SJSA1 (cell line): ENCODE data around the gene FAM83D. TPM values are rescaled to one million over a fixed set of nuclear protein-coding genes. Genes with fewer than 3 reads are reported as not detected.
"Not testable (repeated sequence)": the region's sequence is repeated elsewhere in the genome, so short reads cannot be mapped to it uniquely, and the experiment has no call there.

Experiments used
- DNase-seq, 2 experiments: peaks; one replicate each; pipeline ENCODE4 v3.0.0-alpha.2; 2015 to 2020; ENCODE audit warnings: low spot score in 2 of 2, low read depth in 1 of 2
- H3K27ac ChIP-seq: fragments of 250-450 bp; sonication (Bioruptor Pico); 2 replicates; pipeline ENCODE4 v1.5.1; 2020; ENCODE audit warnings: mild to moderate bottlenecking, moderate library complexity
- H3K27me3 ChIP-seq: fragments of 250-450 bp; sonication (Bioruptor Pico); replicated peaks from 2 replicates; pipeline ENCODE4 v1.5.1; 2020; ENCODE audit warnings: mild to moderate bottlenecking, moderate library complexity
- H3K36me3 ChIP-seq: fragments of 250-450 bp; sonication (Bioruptor Pico); 2 replicates; pipeline ENCODE4 v1.5.1; 2020; ENCODE audit warnings: mild to moderate bottlenecking
- H3K4me1 ChIP-seq: fragments of 250-450 bp; sonication (Bioruptor Pico); replicated peaks from 2 replicates; pipeline ENCODE4 v1.6.1; 2021; ENCODE audit warnings: mild to moderate bottlenecking
- H3K4me3 ChIP-seq: fragments of 250-450 bp; sonication (Bioruptor Pico); 2 replicates; pipeline ENCODE4 v1.5.1; 2020; ENCODE audit warnings: mild to moderate bottlenecking
- H3K9me3 ChIP-seq: fragments of 250-450 bp; sonication (Bioruptor Pico); replicated peaks from 2 replicates; pipeline ENCODE4 v1.5.1; 2020; ENCODE audit warnings: mild to moderate bottlenecking
- total RNA-seq: library from RNA; depleted of rRNA; stranded (reverse); fragments of >200 nt; shearing (Covaris generic); gene quantifications from 2 replicates; pipeline ENCODE4 v1.2.3, GENCODE V29; 2014

Gene FAM83D
- total RNA-seq, 1 experiment from 2014 or later, result 71.4 TPM

- Histone ChIP-seq H3K27me3 (no peaks in the 10 kb centered on the region), H3K4me3 (no peak overlapping the region), H3K36me3 (peaks cover 77% of the 10 kb centered on the region), H3K9me3 (0 out of 2 replicates have a peak, but pooled peaks cover 3% of the 10 kb centered on the region), H3K27ac (no peak overlapping the region), H3K4me1 (no peaks in the 10 kb centered on the region)
- no peak for DNase-seq
These were observed 25.9 kb downstream of the FAM83D start for GRCh38 chr20:38952153-38952552.

- Histone ChIP-seq H3K27ac (no peak overlapping the region), H3K36me3 (peaks cover 61% of the 10 kb centered on the region), H3K4me3 (no peak overlapping the region), H3K27me3 (no peaks in the 10 kb centered on the region), H3K9me3 (no peaks in the 10 kb centered on the region), H3K4me1 (no peaks in the 10 kb centered on the region)
- no peak for DNase-seq
These were observed 27.6 kb downstream of the FAM83D start for GRCh38 chr20:38953630-38954340.

- DNase-seq, result no peak
- no peak overlapping the region for H3K4me3 ChIP-seq
- no peaks in the 10 kb centered on the region for H3K27me3 ChIP-seq
- no peak overlapping the region for H3K27ac ChIP-seq
- peaks cover 27% of the 10 kb centered on the region for H3K36me3 ChIP-seq
- no peaks in the 10 kb centered on the region for H3K9me3 ChIP-seq
- H3K4me1 ChIP-seq, result peaks cover 8% of the 10 kb centered on the region
These were observed 31.1 kb downstream of the FAM83D start for GRCh38 chr20:38957235-38957876.

DNA sequence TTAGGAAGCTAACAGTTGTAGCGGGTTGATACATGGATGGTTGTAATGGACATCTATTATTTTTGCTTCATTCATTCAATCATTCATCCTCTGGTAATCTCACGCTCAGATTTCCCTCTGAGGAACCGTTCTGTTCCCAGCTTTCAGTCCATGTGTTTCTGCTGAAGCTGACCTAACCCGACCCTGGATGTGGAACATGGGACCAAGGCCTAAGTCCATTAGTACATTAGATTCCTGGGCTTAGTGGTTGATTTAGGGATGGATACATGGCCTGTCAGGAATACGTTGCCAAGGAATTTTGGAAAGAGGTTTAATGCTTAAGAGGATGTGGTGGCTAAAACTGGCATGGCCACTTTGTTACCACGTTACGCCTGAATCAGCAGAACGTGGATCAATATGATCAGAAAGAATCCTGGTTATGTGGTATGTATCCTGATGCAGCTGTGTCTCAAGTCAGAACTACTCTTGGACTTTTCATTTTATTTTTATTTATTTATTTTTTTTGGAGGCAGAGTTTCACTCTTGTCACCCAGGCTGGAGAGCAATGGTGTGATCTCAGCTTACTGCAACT is 31.8 kb downstream of the FAM83D start:
- DNase-seq, result no peak
- Histone ChIP-seq H3K4me3 (no peak overlapping the region), H3K4me1 (peaks cover 11% of the 10 kb centered on the region), H3K27ac (no peak overlapping the region), H3K9me3 (no peaks in the 10 kb centered on the region), H3K27me3 (no peaks in the 10 kb centered on the region), H3K36me3 (peaks cover 22% of the 10 kb centered on the region)

DNA sequence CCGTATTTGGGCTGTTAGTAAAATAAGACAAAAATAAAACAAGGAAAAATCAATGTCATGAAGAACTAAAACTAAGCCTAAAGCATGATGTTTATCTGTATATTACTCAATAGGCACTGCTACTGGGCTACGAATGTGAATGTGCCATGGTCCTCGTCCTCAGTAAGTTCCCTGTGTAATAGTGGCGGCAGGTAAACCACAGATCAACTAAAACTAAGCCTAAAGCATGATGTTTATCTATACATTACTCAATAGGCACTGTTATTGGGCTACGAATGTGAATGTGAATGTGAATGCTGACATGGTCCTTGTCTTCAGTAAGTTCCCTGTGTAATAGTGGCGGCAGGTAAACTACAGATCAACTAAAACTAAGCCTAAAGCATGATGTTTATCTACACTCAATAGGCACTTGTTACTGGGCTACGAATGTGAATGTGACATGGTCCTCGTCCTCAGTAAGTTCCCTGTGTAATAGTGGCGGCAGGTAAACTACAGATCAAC is 34.0 kb downstream of the FAM83D start:
- not testable (repeated sequence) for H3K4me3 ChIP-seq, H3K9me3 ChIP-seq, DNase-seq, H3K27ac ChIP-seq, H3K27me3 ChIP-seq
- H3K36me3 ChIP-seq, result peaks cover 11% of the 10 kb centered on the region
- peaks cover 16% of the 10 kb centered on the region for H3K4me1 ChIP-seq

GRCh38 chr20:38961530-38962043 is 35.4 kb downstream of the FAM83D start:
- no peak for DNase-seq
- no peaks in the 10 kb centered on the region for H3K9me3 ChIP-seq
- no peaks in the 10 kb centered on the region for H3K27me3 ChIP-seq

GRCh38 chr20:38962044-38962927 is 36.1 kb downstream of the FAM83D start, which contains the start of gene DHX35:
TSS of gene DHX35 (plus strand) at chr20:38962344. CDS start at chr20:38962368, 24 bp downstream.
- peaks cover 12% of the 10 kb centered on the region for H3K36me3 ChIP-seq
- H3K27me3 ChIP-seq, result no peaks in the 10 kb centered on the region
- H3K4me1 ChIP-seq, result peaks cover 16% of the 10 kb centered on the region
- H3K27ac ChIP-seq, result peak within 1 kb of the TSS; percentile 75
- no peaks in the 10 kb centered on the region for H3K9me3 ChIP-seq
- peak within 1 kb of the TSS; percentile 86 for H3K4me3 ChIP-seq
- DNase-seq, result peak; percentile 92 to 98

More at GRCh38 chr20:38961530-38962043, 35.4 kb downstream of the FAM83D start:
- Histone ChIP-seq H3K27ac (peak overlapping the region; percentile 19; the same call in 1 of the 2 replicates), H3K36me3 (peaks cover 12% of the 10 kb centered on the region), H3K4me1 (peaks cover 16% of the 10 kb centered on the region), H3K4me3 (peak overlapping the region; percentile 86)

DNA sequence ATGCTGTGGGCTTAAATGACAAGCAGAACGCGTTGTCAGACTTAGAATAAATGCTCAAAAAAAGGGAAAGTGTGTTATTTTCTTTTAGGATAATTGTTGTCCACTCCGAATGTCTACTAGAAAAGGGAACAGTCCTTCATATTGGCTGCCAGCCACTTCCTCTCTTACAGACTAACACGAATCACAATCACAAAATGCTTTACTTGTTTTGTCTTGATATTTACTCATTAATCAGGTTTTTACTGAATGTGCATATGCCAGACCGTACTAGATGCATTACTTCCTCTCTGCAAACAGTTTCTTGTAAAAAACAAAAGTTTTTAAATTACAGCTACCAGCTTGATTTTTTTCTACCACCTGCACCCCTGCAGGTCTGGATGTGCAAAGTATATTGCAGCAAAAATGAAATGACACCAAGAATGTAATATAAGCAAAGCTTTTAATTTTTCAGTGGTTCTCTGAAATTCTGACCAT is 36.7 kb downstream of the FAM83D start:
- Histone ChIP-seq H3K27me3 (no peaks in the 10 kb centered on the region), H3K4me3 (peak overlapping the region; percentile 86), H3K36me3 (peaks cover 13% of the 10 kb centered on the region), H3K4me1 (peaks cover 16% of the 10 kb centered on the region), H3K27ac (peak overlapping the region; percentile 75), H3K9me3 (no peaks in the 10 kb centered on the region)
- DNase-seq, result no peak

DNA sequence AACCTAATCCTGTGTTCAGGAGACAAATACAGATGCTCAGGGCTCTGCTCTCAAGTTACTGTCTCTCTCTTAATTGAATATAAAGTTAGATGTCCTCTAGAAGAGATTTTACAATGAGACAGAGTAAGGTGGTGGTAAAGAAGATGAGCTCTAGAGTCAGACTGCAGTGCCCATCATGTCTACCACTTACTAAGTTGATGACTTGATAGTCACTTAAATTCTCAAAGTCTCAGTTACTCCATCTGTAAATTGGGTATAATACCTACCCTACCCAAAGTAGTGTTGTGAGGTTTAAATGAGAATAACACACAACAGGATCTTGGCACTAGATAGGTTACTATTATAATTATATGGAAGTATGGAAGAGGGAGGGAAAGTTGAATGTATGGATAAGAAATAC is 37.5 kb downstream of the FAM83D start:
- DNase-seq, result no peak
- H3K27ac ChIP-seq, result no peak overlapping the region

DNA sequence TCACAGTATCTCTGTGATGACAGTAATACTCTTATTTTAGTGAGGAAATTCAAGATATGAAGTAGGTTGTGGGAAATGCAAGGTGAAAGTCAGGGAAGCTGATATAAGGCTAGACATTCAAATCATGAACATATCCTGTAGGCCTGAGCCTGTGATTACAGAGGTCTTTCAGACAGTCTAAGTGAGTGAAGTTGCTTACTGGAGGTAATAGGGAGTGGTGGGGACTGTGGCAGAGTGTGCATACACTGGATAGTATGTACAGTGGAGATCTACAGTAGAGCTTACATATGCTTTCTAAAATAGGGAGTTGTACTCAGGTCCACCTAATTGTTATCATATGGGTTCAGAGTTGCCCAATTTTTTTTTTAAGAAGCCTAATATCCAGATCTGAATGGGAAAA is 39.0 kb downstream of the FAM83D start:
- peaks cover 17% of the 10 kb centered on the region for H3K36me3 ChIP-seq
- no peak for DNase-seq
- H3K9me3 ChIP-seq, result no peaks in the 10 kb centered on the region
- H3K4me1 ChIP-seq, result peaks cover 27% of the 10 kb centered on the region
- no peak overlapping the region for H3K4me3 ChIP-seq
- H3K27me3 ChIP-seq, result no peaks in the 10 kb centered on the region
- no peak overlapping the region for H3K27ac ChIP-seq

More for the DNA sequence above, 37.5 kb downstream of the FAM83D start:
- no peaks in the 10 kb centered on the region for H3K9me3 ChIP-seq
- no peaks in the 10 kb centered on the region for H3K27me3 ChIP-seq
- no peak overlapping the region for H3K4me3 ChIP-seq
- peaks cover 17% of the 10 kb centered on the region for H3K36me3 ChIP-seq
- peaks cover 16% of the 10 kb centered on the region for H3K4me1 ChIP-seq

- Histone ChIP-seq H3K36me3 (peaks cover 29% of the 10 kb centered on the region), H3K27ac (no peak overlapping the region), H3K4me3 (no peak overlapping the region), H3K4me1 (peaks cover 26% of the 10 kb centered on the region), H3K9me3 (no peaks in the 10 kb centered on the region), H3K27me3 (no peaks in the 10 kb centered on the region)
- DNase-seq, result no peak
These were observed 41.9 kb downstream of the FAM83D start for GRCh38 chr20:38968090-38968489.

DNA sequence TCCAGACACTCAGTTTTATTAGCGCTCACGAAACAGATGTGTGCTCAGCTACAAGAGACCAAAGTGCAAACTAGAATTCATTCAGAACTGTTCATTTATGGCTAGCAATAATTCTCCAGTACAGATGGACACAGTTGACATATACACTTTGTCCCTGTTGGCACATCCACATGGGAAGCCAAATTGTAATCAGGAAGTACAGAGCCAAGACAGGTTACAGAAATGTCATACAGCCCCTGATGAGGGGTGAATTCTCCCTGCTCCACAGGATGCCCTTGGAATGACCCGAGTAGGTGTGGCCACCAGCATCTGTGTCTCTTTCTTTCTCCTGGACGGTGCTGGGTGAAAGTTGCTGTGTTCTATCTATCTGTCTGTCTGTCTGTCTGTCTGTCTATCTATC is 43.5 kb downstream of the FAM83D start:
- Histone ChIP-seq H3K36me3 (peaks cover 30% of the 10 kb centered on the region), H3K4me3 (no peak overlapping the region), H3K4me1 (peaks cover 34% of the 10 kb centered on the region), H3K27ac (peak overlapping the region; percentile 54), H3K9me3 (no peaks in the 10 kb centered on the region), H3K27me3 (no peaks in the 10 kb centered on the region)
- DNase-seq, result no peak

- peaks cover 37% of the 10 kb centered on the region for H3K4me1 ChIP-seq
- H3K27me3 ChIP-seq, result no peaks in the 10 kb centered on the region
- peaks cover 28% of the 10 kb centered on the region for H3K36me3 ChIP-seq
- DNase-seq, result peak in 1 of 2 experiments; percentile 42
- no peak overlapping the region for H3K4me3 ChIP-seq
- H3K27ac ChIP-seq, result peak overlapping the region; percentile 61
- H3K9me3 ChIP-seq, result no peaks in the 10 kb centered on the region
These were observed 44.1 kb downstream of the FAM83D start for GRCh38 chr20:38970302-38970701.
